ENCODE data around the gene DQX1. TPM values are rescaled to one million over a fixed set of nuclear protein-coding genes. Genes with fewer than 3 reads are reported as not detected.
A peak's percentile ranks its signal among the peaks of the same experiment; 100 is the strongest.

DQX1 gene
- polyA plus RNA-seq, 1 donor from 2014 or later: 0.59 TPM

- Histone ChIP-seq H2AFZ (ENCODE audit: low read depth, low read length) (peak overlapping the region; percentile 79), H3K79me2 (replicated peaks; ENCODE audit: insufficient read depth, low read length) (no peaks in the 10 kb centered on the region), H3K4me3 (ENCODE audit: low read length) (peak overlapping the region; percentile 81), H4K20me1 (ENCODE audit: insufficient read depth) (no peaks in the 10 kb centered on the region), H3K27me3 (ENCODE audit: insufficient read depth, low read depth, low read length) (peaks cover 47% of the 10 kb centered on the region), H3K9ac (ENCODE audit: low read length) (peak overlapping the region; percentile 72), H3K9me3 (ENCODE audit: low read length) (no peaks in the 10 kb centered on the region), H3K36me3 (ENCODE audit: insufficient read depth, low read length) (no peaks in the 10 kb centered on the region), H3K4me2 (ENCODE audit: low read length) (peak overlapping the region; percentile 48), H3F3A (ENCODE audit: insufficient read depth, low read length, poor library complexity, severe bottlenecking) (no peaks in the 10 kb centered on the region), H3K27ac (ENCODE audit: low read length) (peak overlapping the region; percentile 39), H3K9me2 (ENCODE audit: insufficient read depth, low read length) (no peaks in the 10 kb centered on the region)
- TF ChIP-seq SMC3 (conservative IDR thresholded peaks at IDR 0.05; ENCODE audit: poor library complexity) (no peak), RAD21 (conservative IDR thresholded peaks at IDR 0.05) (no peak), MXI1 (conservative IDR thresholded peaks at IDR 0.05; ENCODE audit: poor library complexity, severe bottlenecking) (no peak), CTCF (IDR thresholded peaks at IDR 0.05; ENCODE audit: poor library complexity, severe bottlenecking) (no peak), REST (IDR thresholded peaks at IDR 0.05; ENCODE audit: borderline replicate concordance) (no peak), TAF1 (IDR thresholded peaks at IDR 0.05; ENCODE audit: low read depth) (no peak), POLR2AphosphoS5 (IDR thresholded peaks at IDR 0.05) (no peak), EZH2 (IDR thresholded peaks at IDR 0.05; ENCODE audit: borderline replicate concordance, insufficient read depth, low read length, poor library complexity, severe bottlenecking) (no peak), EP300 (conservative IDR thresholded peaks at IDR 0.05; ENCODE audit: poor library complexity, severe bottlenecking) (no peak)
These were observed 27.1 kb upstream of the DQX1 start for GRCh38 chr2:74552914-74553811.

GRCh38 chr2:74551942-74552913 lies 26.2 kb upstream of the DQX1 start:
- Histone ChIP-seq H2AFZ (ENCODE audit: low read depth, low read length) (no peak overlapping the region), H3F3A (ENCODE audit: insufficient read depth, low read length, poor library complexity, severe bottlenecking) (no peaks in the 10 kb centered on the region), H3K4me2 (ENCODE audit: low read length) (peak overlapping the region; percentile 48), H3K27ac (ENCODE audit: low read length) (no peak overlapping the region), H3K36me3 (ENCODE audit: insufficient read depth, low read length) (no peaks in the 10 kb centered on the region), H3K9me2 (ENCODE audit: insufficient read depth, low read length) (no peaks in the 10 kb centered on the region), H3K9ac (ENCODE audit: low read length) (no peak overlapping the region), H3K9me3 (ENCODE audit: low read length) (no peaks in the 10 kb centered on the region), H4K20me1 (ENCODE audit: insufficient read depth) (no peaks in the 10 kb centered on the region), H3K4me3 (ENCODE audit: low read length) (peak overlapping the region; percentile 81), H3K79me2 (replicated peaks; ENCODE audit: insufficient read depth, low read length) (no peaks in the 10 kb centered on the region), H3K27me3 (ENCODE audit: insufficient read depth, low read depth, low read length) (peaks cover 52% of the 10 kb centered on the region)
- TF ChIP-seq SMC3 (conservative IDR thresholded peaks at IDR 0.05; ENCODE audit: poor library complexity): no peak
- TF ChIP-seq REST (IDR thresholded peaks at IDR 0.05; ENCODE audit: borderline replicate concordance): no peak
- TF ChIP-seq CTCF (IDR thresholded peaks at IDR 0.05; ENCODE audit: poor library complexity, severe bottlenecking): no peak
- TF ChIP-seq MXI1 (conservative IDR thresholded peaks at IDR 0.05; ENCODE audit: poor library complexity, severe bottlenecking): no peak
- TF ChIP-seq EP300 (conservative IDR thresholded peaks at IDR 0.05; ENCODE audit: poor library complexity, severe bottlenecking): no peak
- no peak for TF ChIP-seq TAF1 (IDR thresholded peaks at IDR 0.05; ENCODE audit: low read depth)
